ENCODE data around the gene PRKAG2. TPM values are rescaled to one million over a fixed set of nuclear protein-coding genes. Genes with fewer than 3 reads are reported as not detected.

Gene PRKAG2
- total and polyA plus RNA-seq, 2 experiments from 2014 or later = 17.0 to 19.5 TPM

DNA sequence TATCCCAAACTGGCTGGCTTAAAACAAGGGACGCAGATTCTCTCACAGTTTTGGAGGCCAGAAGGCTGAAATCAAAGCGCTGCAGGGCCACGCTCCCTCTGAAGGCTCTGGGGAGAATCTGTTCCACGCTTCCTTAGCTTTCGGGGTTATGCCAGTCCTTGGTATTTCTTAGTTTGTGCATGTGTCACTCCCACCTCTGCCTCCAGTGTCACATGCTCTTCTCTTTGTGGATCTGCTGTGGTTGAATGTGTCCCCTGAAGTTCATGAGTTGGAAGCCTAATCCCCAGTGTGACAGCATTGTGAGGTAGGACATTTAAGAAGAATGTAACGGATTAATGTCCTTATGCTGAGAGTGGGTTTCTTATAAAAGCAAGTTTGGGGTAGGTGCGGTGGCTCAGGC is 327.8 kb downstream of the PRKAG2 start:
- in situ Hi-C loops (cut with MboI) = no loop called here
- H3K4me3 ChIP-seq = no peak overlapping the region
- 95% methylated on average over 7 of the region's 7 CpGs for WGBS, 2 experiments (ENCODE audit: low coverage in 1 of 2, low lambda C conversion rate in 2 of 2, missing lambda C conversion rate in 2 of 2)
- H3K79me2 ChIP-seq (ENCODE audit: insufficient read depth) = no peaks in the 10 kb centered on the region
- TF ChIP-seq EZH2phosphoT487 (IDR thresholded peaks at IDR 0.05; ENCODE audit: insufficient read depth, low read depth) (no peak), EZH2 (IDR thresholded peaks at IDR 0.05; ENCODE audit: insufficient read depth, poor library complexity, severe bottlenecking) (no peak)
- no peaks in the 10 kb centered on the region for H3F3A ChIP-seq (ENCODE audit: insufficient read depth)
- no peaks in the 10 kb centered on the region for H3K9me3 ChIP-seq (ENCODE audit: low read depth)
- no peaks in the 10 kb centered on the region for H3K9me2 ChIP-seq (ENCODE audit: insufficient read depth)
- no peak for DNase-seq
- H3K9ac ChIP-seq = no peak overlapping the region
- H3K4me2 ChIP-seq (ENCODE audit: unreplicated experiment) = no peak overlapping the region
- H3K27ac ChIP-seq = no peak overlapping the region
- H4K20me1 ChIP-seq (ENCODE audit: insufficient read depth) = no peaks in the 10 kb centered on the region
- H3K36me3 ChIP-seq (ENCODE audit: low read depth) = no peaks in the 10 kb centered on the region
- no peaks in the 10 kb centered on the region for H3K4me1 ChIP-seq (ENCODE audit: insufficient read depth)
- H3K27me3 ChIP-seq (replicated peaks; ENCODE audit: insufficient read depth) = peaks cover 36% of the 10 kb centered on the region
- no peak overlapping the region for H2AFZ ChIP-seq

DNA sequence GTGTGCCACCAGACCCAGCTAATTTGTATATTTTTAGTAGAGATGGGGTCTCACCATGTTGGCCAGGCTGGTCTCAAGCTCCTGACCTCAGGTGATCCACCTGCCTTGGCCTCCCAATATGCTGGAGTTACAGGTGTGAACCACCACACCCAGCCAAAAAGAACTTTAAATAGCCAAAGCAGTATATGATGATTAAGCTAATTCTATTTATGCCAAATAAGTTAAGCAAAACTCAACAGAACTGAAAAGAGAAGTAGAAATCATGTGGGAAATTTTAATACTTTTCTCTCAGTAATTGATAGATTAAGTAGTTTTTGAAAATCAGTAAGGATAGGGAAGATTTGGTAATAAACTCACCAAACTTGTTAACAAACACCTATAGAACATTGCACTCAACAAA is 332.7 kb downstream of the PRKAG2 start:
- Histone ChIP-seq H3K36me3 (ENCODE audit: low read depth) (no peaks in the 10 kb centered on the region), H4K20me1 (ENCODE audit: insufficient read depth) (no peaks in the 10 kb centered on the region), H3K9ac (no peak overlapping the region), H3K9me3 (ENCODE audit: low read depth) (no peaks in the 10 kb centered on the region), H3K4me2 (ENCODE audit: unreplicated experiment) (no peak overlapping the region), H3K79me2 (ENCODE audit: insufficient read depth) (no peaks in the 10 kb centered on the region), H3F3A (ENCODE audit: insufficient read depth) (no peaks in the 10 kb centered on the region), H3K27me3 (replicated peaks; ENCODE audit: insufficient read depth) (peaks cover 46% of the 10 kb centered on the region), H3K4me1 (ENCODE audit: insufficient read depth) (no peaks in the 10 kb centered on the region), H2AFZ (no peak overlapping the region), H3K4me3 (no peak overlapping the region), H3K27ac (no peak overlapping the region), H3K9me2 (ENCODE audit: insufficient read depth) (no peaks in the 10 kb centered on the region)
- TF ChIP-seq EZH2phosphoT487 (IDR thresholded peaks at IDR 0.05; ENCODE audit: insufficient read depth, low read depth) (no peak), EZH2 (IDR thresholded peaks at IDR 0.05; ENCODE audit: insufficient read depth, poor library complexity, severe bottlenecking) (no peak)
- no peak for DNase-seq
- in situ Hi-C loops (cut with MboI) = no loop called here

DNA sequence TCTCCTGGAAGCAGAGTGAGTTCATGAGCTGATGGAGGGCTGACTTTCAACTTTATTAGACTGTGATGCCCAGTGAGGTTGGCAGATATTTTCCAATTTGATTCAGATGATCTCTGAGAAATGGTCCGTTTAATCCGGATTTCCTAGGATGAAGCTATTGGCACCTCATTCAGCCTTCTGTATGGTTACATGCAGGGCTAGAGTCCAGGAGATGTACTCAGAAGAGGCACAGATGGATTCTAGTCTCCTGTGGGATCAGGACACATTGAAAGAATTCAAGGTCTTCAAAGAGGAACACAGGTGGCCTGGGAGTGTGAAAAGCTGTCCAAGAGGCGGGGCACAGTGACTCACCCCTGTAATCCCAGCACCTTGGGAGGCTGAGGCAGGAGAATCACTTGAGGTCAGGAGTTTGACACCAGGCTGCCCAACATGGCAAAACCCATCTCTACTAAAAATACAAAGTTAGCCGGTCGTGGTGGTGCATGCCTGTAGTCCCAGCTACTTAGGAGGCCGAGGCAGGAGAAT is 334.2 kb downstream of the PRKAG2 start:
- Histone ChIP-seq H3F3A (ENCODE audit: insufficient read depth) (no peaks in the 10 kb centered on the region), H4K20me1 (ENCODE audit: insufficient read depth) (no peaks in the 10 kb centered on the region), H3K4me1 (ENCODE audit: insufficient read depth) (no peaks in the 10 kb centered on the region), H2AFZ (no peak overlapping the region), H3K4me2 (ENCODE audit: unreplicated experiment) (no peak overlapping the region), H3K9ac (no peak overlapping the region), H3K36me3 (ENCODE audit: low read depth) (no peaks in the 10 kb centered on the region), H3K79me2 (ENCODE audit: insufficient read depth) (no peaks in the 10 kb centered on the region), H3K9me2 (ENCODE audit: insufficient read depth) (no peaks in the 10 kb centered on the region), H3K4me3 (no peak overlapping the region), H3K27me3 (replicated peaks; ENCODE audit: insufficient read depth) (peaks cover 42% of the 10 kb centered on the region), H3K9me3 (ENCODE audit: low read depth) (no peaks in the 10 kb centered on the region), H3K27ac (no peak overlapping the region)
- DNase-seq = no peak
- 80 to 84% methylated on average over 6 of the region's 6 CpGs for WGBS, 2 experiments (ENCODE audit: low coverage in 1 of 2, low lambda C conversion rate in 2 of 2, missing lambda C conversion rate in 2 of 2)
- in situ Hi-C loops (cut with MboI) = no loop called here
- no peak for TF ChIP-seq EZH2 (IDR thresholded peaks at IDR 0.05; ENCODE audit: insufficient read depth, poor library complexity, severe bottlenecking)
- no peak for TF ChIP-seq EZH2phosphoT487 (IDR thresholded peaks at IDR 0.05; ENCODE audit: insufficient read depth, low read depth)

DNA sequence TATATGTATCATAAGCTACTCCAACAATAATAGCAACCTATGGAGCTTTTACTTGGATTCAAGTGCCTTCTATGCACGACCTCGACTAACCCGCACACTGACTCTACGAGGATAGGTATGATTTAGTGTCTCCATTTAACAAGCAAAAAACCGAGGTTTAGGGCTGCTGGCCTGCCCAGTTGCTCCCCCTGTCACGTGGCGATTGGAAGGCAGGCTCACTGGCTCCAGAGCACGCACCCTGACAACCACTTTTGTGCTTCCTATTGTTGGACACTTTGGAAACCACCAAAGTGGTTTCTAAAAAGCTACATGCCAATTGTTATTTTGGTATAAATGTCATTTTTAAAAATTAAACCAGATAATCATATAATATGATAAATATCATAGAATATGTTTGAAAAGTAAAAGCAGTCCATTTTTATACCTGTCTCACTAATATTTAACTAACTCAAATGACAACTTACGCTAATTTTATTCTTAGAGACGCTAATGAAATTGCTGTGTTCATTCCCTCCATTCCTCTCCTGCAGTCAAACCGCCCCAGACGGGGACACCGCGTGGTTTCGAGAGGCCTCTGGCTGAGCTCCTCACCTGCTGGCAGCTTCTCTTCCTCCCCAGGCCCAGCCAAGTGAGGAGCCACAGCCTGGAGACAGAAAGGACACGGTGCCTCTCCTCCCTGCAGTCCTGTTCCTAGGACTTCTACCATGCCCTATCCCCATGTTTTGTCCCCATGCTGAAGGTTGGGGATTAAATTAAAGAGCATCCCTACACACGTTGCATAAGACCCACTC is 335.0 kb downstream of the PRKAG2 start:
- H3K27ac ChIP-seq = no peak overlapping the region
- no peaks in the 10 kb centered on the region for H3F3A ChIP-seq (ENCODE audit: insufficient read depth)
- H3K4me3 ChIP-seq = no peak overlapping the region
- H3K9ac ChIP-seq = no peak overlapping the region
- no peaks in the 10 kb centered on the region for H3K79me2 ChIP-seq (ENCODE audit: insufficient read depth)
- no peaks in the 10 kb centered on the region for H3K36me3 ChIP-seq (ENCODE audit: low read depth)
- TF ChIP-seq EZH2phosphoT487 (IDR thresholded peaks at IDR 0.05; ENCODE audit: insufficient read depth, low read depth) = no peak
- no peak for TF ChIP-seq EZH2 (IDR thresholded peaks at IDR 0.05; ENCODE audit: insufficient read depth, poor library complexity, severe bottlenecking)
- no peaks in the 10 kb centered on the region for H3K9me3 ChIP-seq (ENCODE audit: low read depth)
- no peak for DNase-seq
- in situ Hi-C loops (cut with MboI) = no loop called here
- no peak overlapping the region for H3K4me2 ChIP-seq (ENCODE audit: unreplicated experiment)
- no peak overlapping the region for H2AFZ ChIP-seq
- H3K27me3 ChIP-seq (replicated peaks; ENCODE audit: insufficient read depth) = peaks cover 35% of the 10 kb centered on the region
- no peaks in the 10 kb centered on the region for H3K4me1 ChIP-seq (ENCODE audit: insufficient read depth)
- no peaks in the 10 kb centered on the region for H3K9me2 ChIP-seq (ENCODE audit: insufficient read depth)
- no peaks in the 10 kb centered on the region for H4K20me1 ChIP-seq (ENCODE audit: insufficient read depth)
- 78 to 79% methylated on average over 17 of the region's 17 CpGs for WGBS, 2 experiments (ENCODE audit: low coverage in 1 of 2, low lambda C conversion rate in 2 of 2, missing lambda C conversion rate in 2 of 2)
